Gastroesophageal sphincter (tissue), 2 donors: Measurements from ENCODE around the gene GRM8.
"Not testable (repeated sequence)": the region's sequence is repeated elsewhere in the genome, so short reads cannot be mapped to it uniquely, and the experiment has no call there.

Experiments
- EP300 ChIP-seq: sonication (generic); formaldehyde crosslinking; IDR thresholded peaks from one replicate; pipeline ENCODE4 v1.6.1; 2017; ENCODE audit warnings: antibody characterized with exemption, mild to moderate bottlenecking
- POLR2A ChIP-seq, 2 donors: fragments of 450-650 bp; IDR thresholded peaks; one replicate each; pipeline ENCODE4 v1.6.1; 2017; ENCODE audit warnings: antibody characterized with exemption in 2 of 2, mild to moderate bottlenecking in 2 of 2, moderate library complexity in 1 of 2

DNA sequence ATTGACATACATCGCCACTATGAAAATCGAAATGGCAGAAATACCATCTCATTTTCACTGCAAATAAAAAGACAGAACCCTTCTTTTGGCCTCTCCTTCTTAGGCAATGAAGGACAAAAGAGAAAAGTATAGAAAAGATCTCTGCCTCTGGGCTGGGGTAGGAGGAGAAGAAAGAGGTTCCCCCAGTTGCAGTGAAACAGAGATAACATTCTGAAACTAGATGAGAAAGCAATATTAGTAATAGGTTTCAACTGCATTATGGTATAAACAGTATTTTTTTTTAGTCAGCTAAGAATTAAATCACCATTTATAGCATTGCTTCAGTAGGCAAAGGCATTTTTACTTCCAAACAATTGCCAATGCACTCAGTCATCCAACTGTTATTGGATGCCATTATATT, 347.5 kb downstream of the GRM8 start:
- not testable (repeated sequence) for TF ChIP-seq POLR2A (IDR thresholded peaks at IDR 0.05); EP300
